NCI-H2029 (cell line): ENCODE results near the gene ARHGAP22.

Source experiments
- DNase-seq: peaks from one replicate; lab custom pipeline; 2025; lab: John Stamatoyannopoulos, UW

ARHGAP22 gene

GRCh38 chr10:48552946-48553564, 51.8 kb downstream of the ARHGAP22 start:
- DNase-seq: no peak

- no peak for DNase-seq
Measured at GRCh38 chr10:48551861-48552591, 52.8 kb downstream of the ARHGAP22 start.

- no peak for DNase-seq
Measured at GRCh38 chr10:48550977-48551376, 53.9 kb downstream of the ARHGAP22 start.

- DNase-seq: no peak
Measured at GRCh38 chr10:48550071-48550691, 54.7 kb downstream of the ARHGAP22 start.

- no peak for DNase-seq
Measured at GRCh38 chr10:48549236-48549635, 55.6 kb downstream of the ARHGAP22 start.

- no peak for DNase-seq
Measured at GRCh38 chr10:48548531-48549135, 56.2 kb downstream of the ARHGAP22 start.

GRCh38 chr10:48547981-48548380, 56.9 kb downstream of the ARHGAP22 start:
- DNase-seq: no peak

- DNase-seq: no peak
Measured at GRCh38 chr10:48547061-48547895, 57.6 kb downstream of the ARHGAP22 start.

GRCh38 chr10:48545462-48546145, 59.3 kb downstream of the ARHGAP22 start:
- DNase-seq: no peak

- DNase-seq: no peak
Measured at GRCh38 chr10:48543182-48543844, 61.6 kb downstream of the ARHGAP22 start.

GRCh38 chr10:48542471-48543181, 62.2 kb downstream of the ARHGAP22 start:
- no peak for DNase-seq

GRCh38 chr10:48541144-48541795, 63.6 kb downstream of the ARHGAP22 start:
- DNase-seq: no peak

- DNase-seq: no peak
Measured at GRCh38 chr10:48538611-48539010, 66.3 kb downstream of the ARHGAP22 start.

GRCh38 chr10:48536916-48537890, 67.7 kb downstream of the ARHGAP22 start:
- no peak for DNase-seq

GRCh38 chr10:48536156-48536500, 68.7 kb downstream of the ARHGAP22 start:
- no peak for DNase-seq

- DNase-seq: no peak
Measured at GRCh38 chr10:48535416-48536155, 69.3 kb downstream of the ARHGAP22 start.

- DNase-seq: peak; percentile 9
Measured at GRCh38 chr10:48533951-48534720, 70.7 kb downstream of the ARHGAP22 start.
